Nephron progenitor cell (in vitro differentiated cells): ENCODE results near the gene GNPTG.
A peak's percentile ranks its signal among the peaks of the same experiment; 100 is the strongest.

ENCODE experiments used
- DNase-seq: peaks from one replicate; pipeline ENCODE4 v3.0.0; 2021
- H3K27ac Mint-ChIP-seq: 2 replicates; pipeline ENCODE4 v1.8.0; 2021; ENCODE audit warnings: mild to moderate bottlenecking, moderate library complexity, mixed read lengths
- H3K27me3 Mint-ChIP-seq: 2 replicates; pipeline ENCODE4 v1.8.0; 2021; ENCODE audit warnings: mild to moderate bottlenecking, low read depth, mixed read lengths; ENCODE audit not compliant: poor library complexity
- H3K36me3 Mint-ChIP-seq: 2 replicates; pipeline ENCODE4 v1.8.0; 2021; ENCODE audit warnings: low read depth, mixed read lengths
- H3K4me1 Mint-ChIP-seq: 2 replicates; pipeline ENCODE4 v1.8.0; 2021; ENCODE audit warnings: mixed read lengths
- H3K4me3 Mint-ChIP-seq: 2 replicates; pipeline ENCODE4 v1.8.0; 2021; ENCODE audit warnings: mild to moderate bottlenecking, moderate library complexity, mixed read lengths
- H3K9me3 Mint-ChIP-seq: 2 replicates; pipeline ENCODE4 v1.8.0; 2021; ENCODE audit warnings: mild to moderate bottlenecking, moderate library complexity, mixed read lengths
- TF ChIP-seq, protein P1 (sequence below): fragments of 200-600 bp; sonication (generic); IDR thresholded peaks from 2 replicates; pipeline ENCODE4 v1.5.0; 2021; ENCODE audit warnings: antibody characterized with exemption

GNPTG gene

DNA sequence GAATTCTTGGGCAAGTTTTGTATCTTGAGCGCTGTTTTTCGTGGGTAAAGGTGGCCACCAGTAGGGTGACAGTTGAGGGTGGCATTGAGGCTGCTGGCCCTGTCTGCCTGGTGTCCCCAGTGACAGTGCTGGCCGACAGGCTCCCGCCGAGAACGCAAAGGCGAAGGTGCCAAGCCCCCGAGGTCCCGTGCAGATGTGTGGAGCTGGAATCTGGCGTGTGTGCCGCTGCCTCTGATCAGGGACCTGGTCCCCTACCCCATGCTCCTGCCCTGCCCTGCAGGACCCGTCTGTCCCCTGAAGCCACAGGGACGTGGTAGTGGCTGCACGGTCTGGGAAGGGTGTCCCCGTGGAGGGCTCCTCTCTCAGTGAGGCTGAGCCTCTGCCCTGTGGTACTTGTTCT, 38.8 kb upstream of the GNPTG start:
- peak overlapping the region; percentile 28 for H3K4me3 Mint-ChIP-seq
- DNase-seq = no peak
- peaks cover 28% of the 10 kb centered on the region for H3K4me1 Mint-ChIP-seq
- no peaks in the 10 kb centered on the region for H3K9me3 Mint-ChIP-seq
- TF ChIP-seq, protein P1, sequence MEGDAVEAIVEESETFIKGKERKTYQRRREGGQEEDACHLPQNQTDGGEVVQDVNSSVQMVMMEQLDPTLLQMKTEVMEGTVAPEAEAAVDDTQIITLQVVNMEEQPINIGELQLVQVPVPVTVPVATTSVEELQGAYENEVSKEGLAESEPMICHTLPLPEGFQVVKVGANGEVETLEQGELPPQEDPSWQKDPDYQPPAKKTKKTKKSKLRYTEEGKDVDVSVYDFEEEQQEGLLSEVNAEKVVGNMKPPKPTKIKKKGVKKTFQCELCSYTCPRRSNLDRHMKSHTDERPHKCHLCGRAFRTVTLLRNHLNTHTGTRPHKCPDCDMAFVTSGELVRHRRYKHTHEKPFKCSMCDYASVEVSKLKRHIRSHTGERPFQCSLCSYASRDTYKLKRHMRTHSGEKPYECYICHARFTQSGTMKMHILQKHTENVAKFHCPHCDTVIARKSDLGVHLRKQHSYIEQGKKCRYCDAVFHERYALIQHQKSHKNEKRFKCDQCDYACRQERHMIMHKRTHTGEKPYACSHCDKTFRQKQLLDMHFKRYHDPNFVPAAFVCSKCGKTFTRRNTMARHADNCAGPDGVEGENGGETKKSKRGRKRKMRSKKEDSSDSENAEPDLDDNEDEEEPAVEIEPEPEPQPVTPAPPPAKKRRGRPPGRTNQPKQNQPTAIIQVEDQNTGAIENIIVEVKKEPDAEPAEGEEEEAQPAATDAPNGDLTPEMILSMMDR = no peak
- H3K27ac Mint-ChIP-seq = peak overlapping the region; percentile 32
- H3K36me3 Mint-ChIP-seq = peaks cover 31% of the 10 kb centered on the region
- no peaks in the 10 kb centered on the region for H3K27me3 Mint-ChIP-seq

GRCh38 chr16:1313721-1314369, 37.9 kb upstream of the GNPTG start:
- Mint-ChIP-seq H3K9me3 (no peaks in the 10 kb centered on the region), H3K4me3 (no peak overlapping the region), H3K27ac (no peak overlapping the region), H3K4me1 (peaks cover 28% of the 10 kb centered on the region), H3K27me3 (no peaks in the 10 kb centered on the region), H3K36me3 (peaks cover 41% of the 10 kb centered on the region)
- TF ChIP-seq, protein P1 = no peak
- DNase-seq = no peak

DNA sequence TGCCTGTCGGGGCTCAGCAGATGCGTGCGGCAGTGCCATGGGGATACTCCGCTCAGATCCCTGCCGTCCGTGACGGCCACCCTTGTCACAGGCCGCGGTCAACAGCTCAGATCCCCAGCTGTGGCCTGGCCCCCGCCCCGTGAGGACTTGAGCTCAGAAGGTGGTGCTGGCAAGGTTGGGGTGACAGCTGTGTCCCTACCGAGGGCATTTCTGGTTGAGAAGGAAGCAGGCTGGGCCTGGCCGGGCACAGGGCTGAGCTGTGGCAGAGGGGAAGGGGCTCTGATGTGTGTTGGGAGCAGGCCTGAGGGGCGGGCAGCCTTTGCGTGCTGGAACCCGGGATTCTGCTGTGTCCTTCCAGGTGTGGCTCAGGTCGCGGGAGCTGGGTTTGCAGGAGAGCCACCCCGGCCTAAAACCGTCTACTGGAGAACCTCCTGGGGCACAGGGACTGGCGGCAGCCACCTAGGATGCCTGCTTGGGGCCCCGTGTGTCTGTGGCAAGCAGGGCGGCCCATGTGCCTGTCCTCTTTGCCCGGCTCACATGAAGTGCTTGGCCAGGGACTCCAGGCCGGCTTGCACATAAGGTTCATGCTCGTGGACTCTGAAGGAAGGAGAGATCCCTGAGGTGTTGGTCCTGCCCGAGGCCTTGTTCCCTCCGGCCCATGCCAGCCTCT, 37.2 kb upstream of the GNPTG start:
- DNase-seq = no peak
- TF ChIP-seq, protein P1 = no peak
- H3K4me3 Mint-ChIP-seq = no peak overlapping the region
- no peak overlapping the region for H3K27ac Mint-ChIP-seq
- peaks cover 48% of the 10 kb centered on the region for H3K36me3 Mint-ChIP-seq
- no peaks in the 10 kb centered on the region for H3K9me3 Mint-ChIP-seq
- no peaks in the 10 kb centered on the region for H3K27me3 Mint-ChIP-seq
- peaks cover 28% of the 10 kb centered on the region for H3K4me1 Mint-ChIP-seq

DNA sequence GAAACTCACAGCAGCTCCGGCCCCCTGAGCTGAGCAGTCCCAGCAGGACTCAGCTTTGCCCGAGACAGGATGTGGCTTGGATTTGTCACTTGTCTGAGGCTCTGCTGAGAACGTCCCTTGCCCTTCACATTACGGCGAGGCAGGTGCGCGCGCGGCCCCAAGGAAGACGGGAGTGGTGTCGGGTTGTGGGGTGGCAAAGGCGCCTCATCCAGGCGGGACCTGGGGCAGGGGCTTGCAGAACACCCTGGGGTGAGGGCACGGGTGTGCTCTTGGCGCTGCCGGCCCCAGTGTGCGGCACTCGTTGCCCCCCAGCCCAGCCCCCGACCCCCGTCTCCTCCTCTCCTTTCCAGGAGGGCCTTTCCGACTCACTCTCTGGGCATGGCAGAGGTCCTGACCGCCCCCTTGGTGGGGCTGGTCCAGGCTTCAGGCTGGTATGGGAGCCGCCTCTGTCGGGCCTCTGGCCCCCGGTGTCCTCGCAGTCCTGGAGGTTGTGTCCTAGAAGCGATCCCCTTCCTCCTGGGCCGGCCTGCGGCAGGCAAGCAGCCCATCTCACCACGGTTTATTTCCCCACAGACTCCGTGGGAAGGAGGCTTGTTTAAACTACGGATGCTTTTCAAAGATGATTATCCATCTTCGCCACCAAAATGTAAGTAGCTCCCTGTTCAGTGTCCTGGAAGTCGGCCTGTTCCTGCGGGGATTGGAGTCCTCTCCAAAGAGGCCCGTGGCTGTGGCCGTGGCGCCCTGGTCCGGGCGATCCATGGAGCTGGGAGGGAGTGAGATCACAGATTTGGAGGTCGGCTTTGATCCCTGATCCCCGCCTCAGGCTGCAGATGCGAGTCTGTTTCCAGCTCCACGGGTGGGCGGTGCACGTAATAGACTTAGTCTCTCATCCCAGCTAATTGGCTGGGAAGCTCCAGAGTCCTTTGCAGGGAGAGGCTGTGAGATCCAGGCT, 36.4 kb upstream of the GNPTG start:
- H3K27ac Mint-ChIP-seq = peak overlapping the region; percentile 22
- H3K4me1 Mint-ChIP-seq = peaks cover 24% of the 10 kb centered on the region
- no peak for DNase-seq
- H3K27me3 Mint-ChIP-seq = no peaks in the 10 kb centered on the region
- H3K4me3 Mint-ChIP-seq = no peak overlapping the region
- H3K9me3 Mint-ChIP-seq = no peaks in the 10 kb centered on the region
- TF ChIP-seq, protein P1 = no peak
- H3K36me3 Mint-ChIP-seq = peaks cover 56% of the 10 kb centered on the region

DNA sequence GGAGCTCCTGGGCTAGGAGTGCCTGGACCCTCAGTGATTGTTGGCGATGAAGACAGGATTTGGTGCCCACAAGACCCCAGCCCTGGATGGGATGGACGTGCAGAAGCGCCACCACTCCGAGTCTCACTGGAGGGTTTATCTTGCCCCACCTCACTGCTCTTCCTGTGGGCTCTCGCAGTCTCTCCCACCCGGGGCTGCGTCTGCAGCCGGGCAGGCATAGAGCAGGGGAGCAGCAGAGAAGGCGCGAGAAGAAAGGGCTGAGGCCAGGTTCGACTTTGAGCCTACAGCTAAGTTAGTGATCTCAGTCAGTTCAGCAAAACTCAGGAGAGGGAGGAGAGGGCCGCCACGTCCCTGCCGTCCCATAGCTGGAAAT, 35.7 kb upstream of the GNPTG start:
- no peaks in the 10 kb centered on the region for H3K27me3 Mint-ChIP-seq
- peaks cover 17% of the 10 kb centered on the region for H3K4me1 Mint-ChIP-seq
- peak overlapping the region; percentile 22 for H3K27ac Mint-ChIP-seq
- H3K9me3 Mint-ChIP-seq = no peaks in the 10 kb centered on the region
- TF ChIP-seq, protein P1 = no peak
- H3K4me3 Mint-ChIP-seq = no peak overlapping the region
- peaks cover 58% of the 10 kb centered on the region for H3K36me3 Mint-ChIP-seq
- DNase-seq = no peak
